Keratinocyte (primary cell): ENCODE data around the gene DTNB.

Experiments used
- CTCF ChIP-seq, 3 experiments: IDR thresholded peaks in 1 of 3; conservative IDR thresholded peaks in 1 of 3; optimal IDR thresholded peaks in 1 of 3; 2 replicates in 2 of 3; 3 replicates in 1 of 3; pipeline versions ENCODE3 to v1.5.1; 2011; ENCODE audit warnings: low read length in 3 of 3, mild to moderate bottlenecking in 3 of 3, moderate library complexity in 2 of 3, control low read depth in 1 of 3, inconsistent platforms in 1 of 3; ENCODE audit not compliant: insufficient read depth in 2 of 3; ENCODE audit errors: extremely low read depth in 1 of 3
- EZH2 ChIP-seq: IDR thresholded peaks from one replicate; pipeline ENCODE4 v1.6.1; 2012; ENCODE audit warnings: inconsistent platforms, mild to moderate bottlenecking, low read length, moderate library complexity

GRCh38 chr2:25539136-25539535 lies 134.2 kb downstream of the DTNB start:
- TF ChIP-seq CTCF (optimal IDR thresholded peaks at IDR 0.05 in 1 of 3, IDR thresholded peaks at IDR 0.05 in 1 of 3, conservative IDR thresholded peaks at IDR 0.05 in 1 of 3; ENCODE audit: extremely low read depth in 1 of 3, insufficient read depth in 2 of 3, low read length in 3 of 3): no peak
- TF ChIP-seq EZH2: no peak
